ENCODE data around the gene SPSB1. TPM values are rescaled to one million over a fixed set of nuclear protein-coding genes. Genes with fewer than 3 reads are reported as not detected.

The SPSB1 gene
- total RNA-seq, 8 experiments from 2014 or later: 1.3 to 30.4 (median 3.9) TPM

GRCh38 chr1:9249534-9250410, 42.9 kb upstream of the SPSB1 start:
- peak; percentile 19 to 91 (median 37) for ATAC-seq (replicated peaks in 6 of 8)
- in situ Hi-C loops (cut with MboI; ENCODE audit: low pct_unique_long_range_greater_than_20kb in 2 of 9, low sequenced_read_pairs in 9 of 9, unreplicated experiment in 9 of 9): loop anchor here in 5 of 9 experiments (25.0 kb wide), 1 partner anchor 238 kb away; no protein-coding TSS in a partner anchor
- WGBS, 10 experiments: 73 to 100% (median 91%) methylated on average over 1 to 5 of the region's 17 CpGs; no CpG with 5 or more reads in 4 of the 10 experiments
- Histone ChIP-seq H3K4me3 (no peak overlapping the region), H3K4me1 (replicated peaks in 1 of 2) (peaks cover 51 to 58% of the 10 kb centered on the region in 2 donors), H3K27ac (peak overlapping the region in 1 of 2 donors; percentile 41)

GRCh38 chr1:9250411-9251381, 42.0 kb upstream of the SPSB1 start:
- ATAC-seq (replicated peaks in 6 of 8): peak; percentile 11 to 77 (median 60)
- H3K4me1 ChIP-seq (replicated peaks in 1 of 2): peaks cover 51 to 58% of the 10 kb centered on the region in 2 donors
- H3K27ac ChIP-seq: peak overlapping the region; percentile 63 to 69
- no peak overlapping the region for H3K4me3 ChIP-seq
- in situ Hi-C loops (cut with MboI; ENCODE audit: low pct_unique_long_range_greater_than_20kb in 2 of 9, low sequenced_read_pairs in 9 of 9, unreplicated experiment in 9 of 9): loop anchor here in 5 of 9 experiments (25.0 kb wide), 1 partner anchor 237 kb away; no protein-coding TSS in a partner anchor
- WGBS, 10 experiments: 33 to 60% methylated on average over 1 to 2 of the region's 21 CpGs; no CpG with 5 or more reads in 8 of the 10 experiments

- in situ Hi-C loops (cut with MboI; ENCODE audit: low pct_unique_long_range_greater_than_20kb in 2 of 9, low sequenced_read_pairs in 9 of 9, unreplicated experiment in 9 of 9): loop anchor here in 5 of 9 experiments (25.0 kb wide), 1 partner anchor 236 kb away; no protein-coding TSS in a partner anchor
- Histone ChIP-seq H3K4me1 (replicated peaks in 1 of 2) (peaks cover 51 to 58% of the 10 kb centered on the region in 2 donors), H3K27ac (no peak overlapping the region), H3K4me3 (no peak overlapping the region)
- 17 to 100% (median 80%) methylated on average over 1 to 5 of the region's 6 CpGs; no CpG with 5 or more reads in 3 of the 10 experiments for WGBS, 10 experiments
- ATAC-seq (replicated peaks in 6 of 8): peak in 2 of 8 experiments; percentile 12 to 15
Measured at GRCh38 chr1:9251501-9251900, 41.2 kb upstream of the SPSB1 start.

- peaks cover 51 to 58% of the 10 kb centered on the region in 2 donors for H3K4me1 ChIP-seq (replicated peaks in 1 of 2)
- no peak overlapping the region for H3K4me3 ChIP-seq
- 8 to 100% (median 11%) methylated on average over 1 to 8 of the region's 8 CpGs; no CpG with 5 or more reads in 3 of the 10 experiments for WGBS, 10 experiments
- ATAC-seq (replicated peaks in 6 of 8): peak in 5 of 8 experiments; percentile 17 to 38 (median 19)
- in situ Hi-C loops (cut with MboI; ENCODE audit: low pct_unique_long_range_greater_than_20kb in 2 of 9, low sequenced_read_pairs in 9 of 9, unreplicated experiment in 9 of 9): loop anchor here in 5 of 9 experiments (25.0 kb wide), 1 partner anchor 234 kb away; no protein-coding TSS in a partner anchor
- no peak overlapping the region for H3K27ac ChIP-seq
Measured at GRCh38 chr1:9253004-9253403, 39.7 kb upstream of the SPSB1 start.

- in situ Hi-C loops (cut with MboI; ENCODE audit: low pct_unique_long_range_greater_than_20kb in 2 of 9, low sequenced_read_pairs in 9 of 9, unreplicated experiment in 9 of 9): loop anchor here in 5 of 9 experiments (25.0 kb wide), 1 partner anchor 234 kb away; no protein-coding TSS in a partner anchor
- Histone ChIP-seq H3K4me1 (replicated peaks in 1 of 2) (peaks cover 51 to 58% of the 10 kb centered on the region in 2 donors), H3K27ac (peak overlapping the region in 1 of 2 donors; percentile 19), H3K4me3 (no peak overlapping the region)
- WGBS, 10 experiments: 23 to 100% (median 44%) methylated on average over 2 to 8 of the region's 10 CpGs; no CpG with 5 or more reads in 1 of the 10 experiments
- ATAC-seq (replicated peaks in 6 of 8): peak in 3 of 8 experiments; percentile 22 to 35 (median 34)
Measured at GRCh38 chr1:9253453-9254105, 39.1 kb upstream of the SPSB1 start.

- peaks cover 26 to 33% of the 10 kb centered on the region in 2 donors for H3K4me1 ChIP-seq (replicated peaks in 1 of 2)
- WGBS, 10 experiments: 89 to 100% (median 92%) methylated on average over 3 to 7 of the region's 7 CpGs; no CpG with 5 or more reads in 5 of the 10 experiments
- ATAC-seq (replicated peaks in 6 of 8): no peak
- no peak overlapping the region for H3K27ac ChIP-seq
- in situ Hi-C loops (cut with MboI; ENCODE audit: low pct_unique_long_range_greater_than_20kb in 2 of 9, low sequenced_read_pairs in 9 of 9, unreplicated experiment in 9 of 9): loop anchor here in 5 of 9 experiments (25.0 kb wide), 1 partner anchor 231 kb away; no protein-coding TSS in a partner anchor
- H3K4me3 ChIP-seq: no peak overlapping the region
Measured at GRCh38 chr1:9256332-9256731, 36.4 kb upstream of the SPSB1 start.

GRCh38 chr1:9257851-9258250, 34.8 kb upstream of the SPSB1 start:
- ATAC-seq (replicated peaks in 6 of 8): peak in 1 of 8 experiments; percentile 20
- Histone ChIP-seq H3K4me1 (replicated peaks in 1 of 2) (peaks cover 14 to 18% of the 10 kb centered on the region in 2 donors), H3K27ac (no peak overlapping the region), H3K4me3 (no peak overlapping the region)
- 84 to 100% (median 90%) methylated on average over 2 to 19 of the region's 22 CpGs; no CpG with 5 or more reads in 2 of the 10 experiments for WGBS, 10 experiments
- in situ Hi-C loops (cut with MboI; ENCODE audit: low pct_unique_long_range_greater_than_20kb in 2 of 9, low sequenced_read_pairs in 9 of 9, unreplicated experiment in 9 of 9): loop anchor here in 5 of 9 experiments (25.0 kb wide), 1 partner anchor 229 kb away; no protein-coding TSS in a partner anchor

- H3K4me1 ChIP-seq (replicated peaks in 1 of 2): peaks cover 6 to 11% of the 10 kb centered on the region in 2 donors
- H3K27ac ChIP-seq: no peak overlapping the region
- in situ Hi-C loops (cut with MboI; ENCODE audit: low pct_unique_long_range_greater_than_20kb in 2 of 9, low sequenced_read_pairs in 9 of 9, unreplicated experiment in 9 of 9): loop anchor here in 5 of 9 experiments (25.0 kb wide), 1 partner anchor 229 kb away; no protein-coding TSS in a partner anchor
- H3K4me3 ChIP-seq: no peak overlapping the region
- ATAC-seq (replicated peaks in 6 of 8): no peak
- WGBS, 10 experiments: 93 to 98% (median 97%) methylated on average over 3 to 9 of the region's 9 CpGs; no CpG with 5 or more reads in 2 of the 10 experiments
Measured at GRCh38 chr1:9258629-9259028, 34.1 kb upstream of the SPSB1 start.

GRCh38 chr1:9260059-9260766, 32.5 kb upstream of the SPSB1 start:
- H3K4me3 ChIP-seq: no peak overlapping the region
- in situ Hi-C loops (cut with MboI; ENCODE audit: low pct_unique_long_range_greater_than_20kb in 2 of 9, low sequenced_read_pairs in 9 of 9, unreplicated experiment in 9 of 9): loop anchor here in 7 of 9 experiments (10.0 to 25.0 kb wide), 2 partner anchors 227 to 235 kb away; no protein-coding TSS in a partner anchor
- H3K4me1 ChIP-seq (replicated peaks in 1 of 2): no peaks in the 10 kb centered on the region
- no peak overlapping the region for H3K27ac ChIP-seq
- 85 to 100% (median 97%) methylated on average over 2 to 20 of the region's 20 CpGs for WGBS, 10 experiments
- ATAC-seq (replicated peaks in 6 of 8): peak in 2 of 8 experiments; percentile 47 to 48

GRCh38 chr1:9261496-9261895, 31.2 kb upstream of the SPSB1 start:
- ATAC-seq (replicated peaks in 6 of 8): no peak
- Histone ChIP-seq H3K4me3 (no peak overlapping the region), H3K4me1 (replicated peaks in 1 of 2) (peaks cover 11 to 12% of the 10 kb centered on the region in 2 donors), H3K27ac (no peak overlapping the region)
- WGBS, 10 experiments: 93 to 100% (median 97%) methylated on average over 1 to 6 of the region's 8 CpGs; no CpG with 5 or more reads in 3 of the 10 experiments
- in situ Hi-C loops (cut with MboI; ENCODE audit: low pct_unique_long_range_greater_than_20kb in 2 of 9, low sequenced_read_pairs in 9 of 9, unreplicated experiment in 9 of 9): loop anchor here in 7 of 9 experiments (10.0 to 25.0 kb wide), 2 partner anchors 226 to 233 kb away; no protein-coding TSS in a partner anchor

Data from motor neuron (in vitro differentiated cells).